HepG2 (cell line): Measurements from ENCODE around the gene TRMT1. TPM values are rescaled to one million over a fixed set of nuclear protein-coding genes. Genes with fewer than 3 reads are reported as not detected.

ENCODE experiments used
- CBFB ChIP-seq: sonication (generic); formaldehyde crosslinking; IDR thresholded peaks from 2 replicates; pipeline ENCODE4 v1.4.0; 2020; ENCODE audit warnings: missing genetic modification reagents
- CENPX ChIP-seq: sonication (generic); formaldehyde crosslinking; IDR thresholded peaks from 2 replicates; pipeline ENCODE4 v1.9.0; 2021; ENCODE audit warnings: mild to moderate bottlenecking, missing genetic modification reagents, moderate library complexity
- DMAP1 ChIP-seq: IDR thresholded peaks from 2 replicates; pipeline ENCODE4 v1.6.1; 2016
- HMG20B ChIP-seq: conservative IDR thresholded peaks from 2 replicates; pipeline ENCODE4 v1.6.1; 2016; ENCODE audit warnings: missing genetic modification reagents, missing compliant biosample characterization
- HNRNPK ChIP-seq: fragments of 200-400 bp; formaldehyde crosslinking; IDR thresholded peaks from 2 replicates; pipeline ENCODE4 v1.6.1; 2018; ENCODE audit warnings: low read length, low read depth, moderate library complexity, mild to moderate bottlenecking; ENCODE audit not compliant: poor library complexity, severe bottlenecking
- RELA ChIP-seq: sonication (generic); formaldehyde crosslinking; IDR thresholded peaks from 2 replicates; pipeline ENCODE4 v1.4.0; 2020; ENCODE audit warnings: missing genetic modification reagents
- ZC3H4 ChIP-seq: sonication (generic); formaldehyde crosslinking; IDR thresholded peaks from 2 replicates; pipeline ENCODE4 v1.4.0; 2020; ENCODE audit warnings: missing genetic modification reagents, borderline replicate concordance
- ZFP36L1 ChIP-seq: sonication (generic); formaldehyde crosslinking; IDR thresholded peaks from 2 replicates; pipeline ENCODE4 v1.8.0; 2022; ENCODE audit warnings: mild to moderate bottlenecking, missing genetic modification reagents, moderate library complexity
- ZMAT3 ChIP-seq: sonication (generic); formaldehyde crosslinking; conservative IDR thresholded peaks from 2 replicates; pipeline ENCODE4 v1.7.0; 2021; ENCODE audit warnings: missing genetic modification reagents
- ZNF562 ChIP-seq: sonication (generic); formaldehyde crosslinking; IDR thresholded peaks from 2 replicates; pipeline ENCODE4 v1.8.0; 2022; ENCODE audit warnings: missing genetic modification reagents, borderline replicate concordance
- ZNF703 ChIP-seq: sonication (generic); formaldehyde crosslinking; IDR thresholded peaks from 2 replicates; pipeline ENCODE4 v1.5.1; 2020; ENCODE audit warnings: missing genetic modification reagents, mild to moderate bottlenecking, moderate library complexity, borderline replicate concordance
- ZNF775 ChIP-seq: sonication (generic); formaldehyde crosslinking; IDR thresholded peaks from 2 replicates; pipeline ENCODE4 v1.4.0; 2020; ENCODE audit warnings: missing genetic modification reagents, mild to moderate bottlenecking, moderate library complexity, borderline replicate concordance
- polyA plus RNA-seq, 8 experiments: library from polyadenylated mRNA; depleted of rRNA in 3 of 8; stranded (reverse) in 7 of 8; unstranded in 1 of 8; fragments of >200 nt; fragmentation: Illumina TruSeq in 4 of 8; extraction: Trizol in 4 of 8; gene quantifications; 2 replicates each; pipeline versions ENCODE4 v1.2.1 to v1.2.3, GENCODE V29; 2011 to 2016; ENCODE audit warnings: low read depth in 4 of 8, missing spikeins in 1 of 8, mixed read lengths in 1 of 8; ENCODE audit not compliant: insufficient read depth in 1 of 8
- total RNA-seq, 5 experiments: library from RNA; depleted of rRNA; stranded (reverse); fragments of >200 nt; fragmentation: Illumina TruSeq; extraction: Trizol; gene quantifications; 2 replicates each; pipeline ENCODE4 v1.2.3, GENCODE V29; 2016; ENCODE audit warnings: low read depth in 1 of 5
- TF ChIP-seq, protein P1 (sequence below): sonication (generic); formaldehyde crosslinking; IDR thresholded peaks from 2 replicates; pipeline ENCODE4 v1.8.1; 2022; ENCODE audit warnings: mild to moderate bottlenecking, missing genetic modification reagents
- TF ChIP-seq, protein P2 (sequence below): sonication (generic); formaldehyde crosslinking; IDR thresholded peaks from 2 replicates; pipeline ENCODE4 v1.8.0; 2022; ENCODE audit warnings: missing genetic modification reagents, mild to moderate bottlenecking, moderate library complexity, borderline replicate concordance
- TF ChIP-seq, protein P3 (sequence below): sonication (generic); formaldehyde crosslinking; IDR thresholded peaks from 2 replicates; pipeline ENCODE4 v1.5.1; 2020; ENCODE audit warnings: mild to moderate bottlenecking, missing genetic modification reagents, borderline replicate concordance
- TF ChIP-seq, protein P4 (sequence below): sonication (generic); formaldehyde crosslinking; IDR thresholded peaks from 2 replicates; pipeline ENCODE4 v1.4.0; 2020; ENCODE audit warnings: mild to moderate bottlenecking, missing genetic modification reagents

Gene TRMT1
- total and polyA plus RNA-seq, 2 of the 13 experiments (the other 11 are each of a cell fraction or from before 2014, with no cell fraction given): 35.5 to 44.1 TPM

DNA sequence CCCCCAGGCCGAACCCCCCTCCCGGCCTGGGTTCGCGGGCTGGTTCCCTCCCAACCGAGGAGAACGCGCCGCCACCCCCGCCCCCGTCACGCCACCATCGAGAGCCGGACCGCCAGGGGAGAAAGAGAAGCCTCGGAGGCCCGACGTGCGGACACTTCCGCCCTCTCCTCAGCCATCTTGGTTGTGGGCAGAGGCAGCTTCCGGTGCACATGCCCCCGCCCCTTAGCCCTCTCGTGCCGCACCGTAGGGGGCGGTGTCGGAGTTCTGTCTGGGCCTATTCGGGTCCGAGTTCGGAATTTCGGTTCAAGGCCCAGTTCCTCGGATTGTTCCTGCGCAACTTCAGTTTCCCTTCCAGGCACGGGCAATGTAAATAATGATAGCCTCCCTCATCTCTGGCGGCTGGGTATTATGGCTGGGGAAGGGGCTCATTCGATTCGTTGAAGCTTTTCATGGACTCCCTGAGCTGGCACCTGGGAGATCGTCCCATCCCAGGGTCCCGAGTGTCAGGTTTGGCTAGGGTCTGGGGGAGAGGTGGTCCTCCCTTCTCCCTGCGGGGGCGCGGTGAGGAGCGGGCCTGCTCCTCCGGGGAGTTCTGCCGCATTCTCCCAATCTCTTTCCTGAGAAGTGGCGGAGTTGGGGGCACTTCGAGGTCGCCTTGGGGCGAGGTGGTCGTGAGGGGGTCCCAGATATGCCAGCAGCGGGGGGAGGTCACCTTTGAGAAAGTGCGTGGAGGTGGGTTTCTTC lies 33.8 kb upstream of the TRMT1 start, which contains the start of the genes IER2 and STX10 (continued):
- TF ChIP-seq, protein P1, sequence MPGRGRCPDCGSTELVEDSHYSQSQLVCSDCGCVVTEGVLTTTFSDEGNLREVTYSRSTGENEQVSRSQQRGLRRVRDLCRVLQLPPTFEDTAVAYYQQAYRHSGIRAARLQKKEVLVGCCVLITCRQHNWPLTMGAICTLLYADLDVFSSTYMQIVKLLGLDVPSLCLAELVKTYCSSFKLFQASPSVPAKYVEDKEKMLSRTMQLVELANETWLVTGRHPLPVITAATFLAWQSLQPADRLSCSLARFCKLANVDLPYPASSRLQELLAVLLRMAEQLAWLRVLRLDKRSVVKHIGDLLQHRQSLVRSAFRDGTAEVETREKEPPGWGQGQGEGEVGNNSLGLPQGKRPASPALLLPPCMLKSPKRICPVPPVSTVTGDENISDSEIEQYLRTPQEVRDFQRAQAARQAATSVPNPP (CRISPR knock-in tag): peak; percentile 53; the same call in 1 of the 2 replicates
- TF ChIP-seq, protein P2, sequence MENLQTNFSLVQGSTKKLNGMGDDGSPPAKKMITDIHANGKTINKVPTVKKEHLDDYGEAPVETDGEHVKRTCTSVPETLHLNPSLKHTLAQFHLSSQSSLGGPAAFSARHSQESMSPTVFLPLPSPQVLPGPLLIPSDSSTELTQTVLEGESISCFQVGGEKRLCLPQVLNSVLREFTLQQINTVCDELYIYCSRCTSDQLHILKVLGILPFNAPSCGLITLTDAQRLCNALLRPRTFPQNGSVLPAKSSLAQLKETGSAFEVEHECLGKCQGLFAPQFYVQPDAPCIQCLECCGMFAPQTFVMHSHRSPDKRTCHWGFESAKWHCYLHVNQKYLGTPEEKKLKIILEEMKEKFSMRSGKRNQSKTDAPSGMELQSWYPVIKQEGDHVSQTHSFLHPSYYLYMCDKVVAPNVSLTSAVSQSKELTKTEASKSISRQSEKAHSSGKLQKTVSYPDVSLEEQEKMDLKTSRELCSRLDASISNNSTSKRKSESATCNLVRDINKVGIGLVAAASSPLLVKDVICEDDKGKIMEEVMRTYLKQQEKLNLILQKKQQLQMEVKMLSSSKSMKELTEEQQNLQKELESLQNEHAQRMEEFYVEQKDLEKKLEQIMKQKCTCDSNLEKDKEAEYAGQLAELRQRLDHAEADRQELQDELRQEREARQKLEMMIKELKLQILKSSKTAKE (CRISPR knock-in tag): peak; percentile 91
- TF ChIP-seq ZMAT3 (CRISPR knock-in tag): peak; percentile 81
- no peak for TF ChIP-seq HNRNPK
- TF ChIP-seq DMAP1: peak; percentile 77
- TF ChIP-seq ZNF703 (CRISPR knock-in tag): no peak
- no peak for TF ChIP-seq ZNF775 (CRISPR knock-in tag)
- TF ChIP-seq, protein P3, sequence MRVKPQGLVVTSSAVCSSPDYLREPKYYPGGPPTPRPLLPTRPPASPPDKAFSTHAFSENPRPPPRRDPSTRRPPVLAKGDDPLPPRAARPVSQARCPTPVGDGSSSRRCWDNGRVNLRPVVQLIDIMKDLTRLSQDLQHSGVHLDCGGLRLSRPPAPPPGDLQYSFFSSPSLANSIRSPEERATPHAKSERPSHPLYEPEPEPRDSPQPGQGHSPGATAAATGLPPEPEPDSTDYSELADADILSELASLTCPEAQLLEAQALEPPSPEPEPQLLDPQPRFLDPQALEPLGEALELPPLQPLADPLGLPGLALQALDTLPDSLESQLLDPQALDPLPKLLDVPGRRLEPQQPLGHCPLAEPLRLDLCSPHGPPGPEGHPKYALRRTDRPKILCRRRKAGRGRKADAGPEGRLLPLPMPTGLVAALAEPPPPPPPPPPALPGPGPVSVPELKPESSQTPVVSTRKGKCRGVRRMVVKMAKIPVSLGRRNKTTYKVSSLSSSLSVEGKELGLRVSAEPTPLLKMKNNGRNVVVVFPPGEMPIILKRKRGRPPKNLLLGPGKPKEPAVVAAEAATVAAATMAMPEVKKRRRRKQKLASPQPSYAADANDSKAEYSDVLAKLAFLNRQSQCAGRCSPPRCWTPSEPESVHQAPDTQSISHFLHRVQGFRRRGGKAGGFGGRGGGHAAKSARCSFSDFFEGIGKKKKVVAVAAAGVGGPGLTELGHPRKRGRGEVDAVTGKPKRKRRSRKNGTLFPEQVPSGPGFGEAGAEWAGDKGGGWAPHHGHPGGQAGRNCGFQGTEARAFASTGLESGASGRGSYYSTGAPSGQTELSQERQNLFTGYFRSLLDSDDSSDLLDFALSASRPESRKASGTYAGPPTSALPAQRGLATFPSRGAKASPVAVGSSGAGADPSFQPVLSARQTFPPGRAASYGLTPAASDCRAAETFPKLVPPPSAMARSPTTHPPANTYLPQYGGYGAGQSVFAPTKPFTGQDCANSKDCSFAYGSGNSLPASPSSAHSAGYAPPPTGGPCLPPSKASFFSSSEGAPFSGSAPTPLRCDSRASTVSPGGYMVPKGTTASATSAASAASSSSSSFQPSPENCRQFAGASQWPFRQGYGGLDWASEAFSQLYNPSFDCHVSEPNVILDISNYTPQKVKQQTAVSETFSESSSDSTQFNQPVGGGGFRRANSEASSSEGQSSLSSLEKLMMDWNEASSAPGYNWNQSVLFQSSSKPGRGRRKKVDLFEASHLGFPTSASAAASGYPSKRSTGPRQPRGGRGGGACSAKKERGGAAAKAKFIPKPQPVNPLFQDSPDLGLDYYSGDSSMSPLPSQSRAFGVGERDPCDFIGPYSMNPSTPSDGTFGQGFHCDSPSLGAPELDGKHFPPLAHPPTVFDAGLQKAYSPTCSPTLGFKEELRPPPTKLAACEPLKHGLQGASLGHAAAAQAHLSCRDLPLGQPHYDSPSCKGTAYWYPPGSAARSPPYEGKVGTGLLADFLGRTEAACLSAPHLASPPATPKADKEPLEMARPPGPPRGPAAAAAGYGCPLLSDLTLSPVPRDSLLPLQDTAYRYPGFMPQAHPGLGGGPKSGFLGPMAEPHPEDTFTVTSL: peak; percentile 66; the same call in 1 of the 2 replicates
- TF ChIP-seq, protein P4, sequence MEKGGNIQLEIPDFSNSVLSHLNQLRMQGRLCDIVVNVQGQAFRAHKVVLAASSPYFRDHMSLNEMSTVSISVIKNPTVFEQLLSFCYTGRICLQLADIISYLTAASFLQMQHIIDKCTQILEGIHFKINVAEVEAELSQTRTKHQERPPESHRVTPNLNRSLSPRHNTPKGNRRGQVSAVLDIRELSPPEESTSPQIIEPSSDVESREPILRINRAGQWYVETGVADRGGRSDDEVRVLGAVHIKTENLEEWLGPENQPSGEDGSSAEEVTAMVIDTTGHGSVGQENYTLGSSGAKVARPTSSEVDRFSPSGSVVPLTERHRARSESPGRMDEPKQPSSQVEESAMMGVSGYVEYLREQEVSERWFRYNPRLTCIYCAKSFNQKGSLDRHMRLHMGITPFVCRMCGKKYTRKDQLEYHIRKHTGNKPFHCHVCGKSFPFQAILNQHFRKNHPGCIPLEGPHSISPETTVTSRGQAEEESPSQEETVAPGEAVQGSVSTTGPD (CRISPR knock-in tag): no peak
- no peak for TF ChIP-seq ZC3H4 (CRISPR knock-in tag)
- TF ChIP-seq HMG20B (CRISPR knock-in tag): peak; percentile 50; the same call in 1 of the 2 replicates
- TF ChIP-seq ZNF562 (CRISPR knock-in tag): no peak
- no peak for TF ChIP-seq CENPX (CRISPR knock-in tag)
- TF ChIP-seq CBFB (CRISPR knock-in tag): peak; percentile 62; the same call in 1 of the 2 replicates
- TF ChIP-seq ZFP36L1 (CRISPR knock-in tag): 0 out of 2 replicates have a peak, but pooled peaks have one; percentile 65
- TF ChIP-seq RELA: no peak
